Tibial nerve (tissue), 4 donors: ENCODE measurements around the gene TM4SF4. TPM values are rescaled to one million over a fixed set of nuclear protein-coding genes. Genes with fewer than 3 reads are reported as not detected.
A peak's percentile ranks its signal among the peaks of the same experiment; 100 is the strongest.

Experiments
- DNase-seq, 2 donors: peaks; one replicate each; pipeline ENCODE4 v3.0.0-alpha.2; 2019; ENCODE audit warnings: low spot score in 2 of 2
- H3K27ac ChIP-seq, 4 donors: fragments of 200-600 bp; sonication (generic) in 3 of 4; one replicate each; pipeline ENCODE4 v1.5.1; 2017 to 2019; ENCODE audit warnings: mild to moderate bottlenecking in 1 of 4
- H3K27me3 ChIP-seq, 2 donors: fragments of 200-600 bp; sonication (generic) in 1 of 2; one replicate each; pipeline versions ENCODE4 v1.5.1 to v1.6.0; 2017 to 2019
- H3K36me3 ChIP-seq, 3 donors: fragments of 200-600 bp; sonication (generic); one replicate each; pipeline ENCODE4 v1.5.1; 2018 to 2019
- H3K4me1 ChIP-seq, 4 donors: fragments of 200-600 bp; sonication (generic) in 3 of 4; one replicate each; pipeline ENCODE4 v1.5.1; 2017 to 2019
- H3K4me3 ChIP-seq, 4 donors: fragments of 200-600 bp; sonication (generic) in 3 of 4; one replicate each; pipeline ENCODE4 v1.5.1; 2017 to 2019; ENCODE audit warnings: mild to moderate bottlenecking in 1 of 4, moderate library complexity in 1 of 4
- H3K9me3 ChIP-seq, 4 donors: fragments of 200-600 bp; sonication (generic) in 3 of 4; one replicate each; pipeline ENCODE4 v1.5.1; 2017 to 2019
- EP300 ChIP-seq, 2 donors: sonication (generic); formaldehyde crosslinking; IDR thresholded peaks; one replicate each; pipeline ENCODE4 v1.6.1; 2017; ENCODE audit warnings: antibody characterized with exemption in 2 of 2, mild to moderate bottlenecking in 1 of 2
- POLR2A ChIP-seq, 2 donors: fragments of 450-650 bp; IDR thresholded peaks; one replicate each; pipeline ENCODE4 v1.6.1; 2017; ENCODE audit warnings: antibody characterized with exemption in 2 of 2, mild to moderate bottlenecking in 2 of 2, moderate library complexity in 2 of 2
- WGBS, 2 donors: methylation state at CpG; one replicate each; pipeline ENCODE4 v1.1.5; 2018; 5-methylcytosine and 5-hydroxymethylcytosine counted together
- total RNA-seq, 4 donors: library from RNA; depleted of rRNA; stranded (reverse); fragments of >200 nt; gene quantifications; one replicate each; pipeline ENCODE4 v1.1.0, GENCODE V29; 2016
- TF ChIP-seq, protein P1 (sequence below), 5 experiments: fragments of 200-600 bp in 3 of 5; fragments of 450-650 bp in 2 of 5; sonication (generic) in 3 of 5; IDR thresholded peaks; one replicate each; pipeline ENCODE4 v1.5.1; 2016 to 2019; ENCODE audit warnings: antibody characterized with exemption in 5 of 5, mild to moderate bottlenecking in 3 of 5, moderate library complexity in 2 of 5

Gene TM4SF4
- total RNA-seq, 4 donors from 2014 or later: not detected

DNA sequence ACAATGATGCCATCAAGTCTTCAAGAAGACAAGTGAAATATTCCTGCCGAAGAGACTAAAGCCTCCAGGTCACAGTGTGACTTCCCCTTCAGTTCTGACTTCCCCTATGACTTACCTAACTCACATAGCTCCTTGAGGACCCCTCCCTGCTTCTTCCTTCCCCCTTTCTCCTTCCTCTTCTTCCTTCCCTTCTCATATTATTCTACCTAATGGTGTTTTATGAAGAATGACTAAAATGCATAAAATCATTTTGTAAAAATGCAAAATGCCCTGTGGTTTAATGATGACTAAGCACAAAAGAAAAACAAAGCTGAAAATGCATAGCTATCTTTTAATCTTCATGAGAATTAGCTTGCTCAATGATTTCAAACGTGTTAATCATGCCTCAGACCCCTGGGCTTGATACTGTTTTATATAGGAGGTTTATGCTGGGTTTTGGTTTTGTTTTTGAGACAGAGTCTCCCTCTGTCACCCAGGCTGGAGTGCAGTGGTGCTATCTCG lies 26.1 kb upstream of the TM4SF4 start:
- DNase-seq: no peak
- H3K27ac ChIP-seq: peak overlapping the region in 1 of 4 donors; percentile 64
- WGBS, 2 donors: 44 to 48% methylated on average over 3 of the region's 3 CpGs

DNA sequence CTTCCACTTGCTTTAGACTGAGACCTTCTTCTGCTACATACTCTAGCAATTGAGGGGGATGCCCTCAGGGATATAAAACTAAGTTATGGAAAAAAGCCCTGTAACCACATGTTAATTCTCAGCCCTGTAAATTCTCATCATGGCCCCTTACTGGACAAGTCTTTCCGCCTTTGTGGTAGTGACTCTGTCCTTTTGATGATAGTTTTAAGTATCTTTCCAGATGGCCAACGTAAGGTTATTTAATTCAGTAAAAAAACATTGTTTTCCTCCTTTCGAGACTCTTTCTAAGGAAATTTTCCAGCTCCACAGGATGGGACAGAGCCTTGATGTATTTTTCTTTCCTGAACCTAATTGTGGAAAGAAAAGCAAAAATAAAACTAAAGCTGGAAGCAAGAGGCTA lies 25.3 kb upstream of the TM4SF4 start:
- Histone ChIP-seq H3K9me3 (peaks cover 0 to 13% (median 2%) of the 10 kb centered on the region in 4 donors), H3K27me3 (no peaks in the 10 kb centered on the region), H3K36me3 (no peaks in the 10 kb centered on the region), H3K27ac (peak overlapping the region in 1 of 4 donors; percentile 64), H3K4me3 (no peak overlapping the region), H3K4me1 (peaks cover 0 to 16% (median 0%) of the 10 kb centered on the region in 4 donors)
- no peak for DNase-seq
- TF ChIP-seq, protein P1, sequence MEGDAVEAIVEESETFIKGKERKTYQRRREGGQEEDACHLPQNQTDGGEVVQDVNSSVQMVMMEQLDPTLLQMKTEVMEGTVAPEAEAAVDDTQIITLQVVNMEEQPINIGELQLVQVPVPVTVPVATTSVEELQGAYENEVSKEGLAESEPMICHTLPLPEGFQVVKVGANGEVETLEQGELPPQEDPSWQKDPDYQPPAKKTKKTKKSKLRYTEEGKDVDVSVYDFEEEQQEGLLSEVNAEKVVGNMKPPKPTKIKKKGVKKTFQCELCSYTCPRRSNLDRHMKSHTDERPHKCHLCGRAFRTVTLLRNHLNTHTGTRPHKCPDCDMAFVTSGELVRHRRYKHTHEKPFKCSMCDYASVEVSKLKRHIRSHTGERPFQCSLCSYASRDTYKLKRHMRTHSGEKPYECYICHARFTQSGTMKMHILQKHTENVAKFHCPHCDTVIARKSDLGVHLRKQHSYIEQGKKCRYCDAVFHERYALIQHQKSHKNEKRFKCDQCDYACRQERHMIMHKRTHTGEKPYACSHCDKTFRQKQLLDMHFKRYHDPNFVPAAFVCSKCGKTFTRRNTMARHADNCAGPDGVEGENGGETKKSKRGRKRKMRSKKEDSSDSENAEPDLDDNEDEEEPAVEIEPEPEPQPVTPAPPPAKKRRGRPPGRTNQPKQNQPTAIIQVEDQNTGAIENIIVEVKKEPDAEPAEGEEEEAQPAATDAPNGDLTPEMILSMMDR (IDR thresholded peaks at IDR 0.05): no peak
- TF ChIP-seq EP300 (IDR thresholded peaks at IDR 0.05) (no peak), POLR2A (IDR thresholded peaks at IDR 0.05) (no peak)
- 40 to 49% methylated on average over 3 of the region's 3 CpGs for WGBS, 2 donors

More for the DNA sequence above, 26.1 kb upstream of the TM4SF4 start:
- H3K9me3 ChIP-seq: peaks cover 0 to 13% (median 2%) of the 10 kb centered on the region in 4 donors
- TF ChIP-seq POLR2A (IDR thresholded peaks at IDR 0.05): no peak
- peak in 1 of 2 donors; percentile 28 for TF ChIP-seq EP300 (IDR thresholded peaks at IDR 0.05)
- TF ChIP-seq, protein P1 (IDR thresholded peaks at IDR 0.05): no peak
- H3K36me3 ChIP-seq: no peaks in the 10 kb centered on the region
- peaks cover 0 to 16% (median 0%) of the 10 kb centered on the region in 4 donors for H3K4me1 ChIP-seq
- H3K27me3 ChIP-seq: no peaks in the 10 kb centered on the region
- no peak overlapping the region for H3K4me3 ChIP-seq

DNA sequence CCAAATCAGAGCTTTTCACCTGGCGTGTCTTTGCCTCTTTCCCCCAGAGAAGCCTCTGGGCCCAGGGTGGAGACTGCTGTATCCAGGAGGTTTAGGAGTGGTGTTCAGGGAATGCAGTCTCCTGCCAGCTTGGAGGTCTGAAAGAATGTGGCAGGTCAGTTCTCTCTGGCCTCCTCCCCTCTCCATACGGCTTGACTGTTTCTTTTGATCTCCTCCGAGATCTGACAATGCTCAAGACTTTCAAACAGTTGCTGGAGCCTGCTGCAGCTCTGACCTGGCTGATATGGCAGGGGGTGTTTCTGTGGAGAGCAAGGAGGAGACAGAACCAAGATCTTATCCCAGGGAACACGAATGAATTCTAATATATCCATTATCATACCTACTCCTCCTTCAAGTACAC lies 24.7 kb upstream of the TM4SF4 start:
- Histone ChIP-seq H3K9me3 (peaks cover 0 to 13% (median 2%) of the 10 kb centered on the region in 4 donors), H3K27ac (peak overlapping the region in 2 of 4 donors; percentile 41 to 64), H3K4me3 (no peak overlapping the region), H3K27me3 (no peaks in the 10 kb centered on the region), H3K36me3 (no peaks in the 10 kb centered on the region), H3K4me1 (peaks cover 0 to 16% (median 0%) of the 10 kb centered on the region in 4 donors)
- TF ChIP-seq, protein P1 (IDR thresholded peaks at IDR 0.05): no peak
- TF ChIP-seq EP300 (IDR thresholded peaks at IDR 0.05) (no peak), POLR2A (IDR thresholded peaks at IDR 0.05) (no peak)
- 45 to 61% methylated on average over 4 of the region's 4 CpGs for WGBS, 2 donors
- DNase-seq: no peak

DNA sequence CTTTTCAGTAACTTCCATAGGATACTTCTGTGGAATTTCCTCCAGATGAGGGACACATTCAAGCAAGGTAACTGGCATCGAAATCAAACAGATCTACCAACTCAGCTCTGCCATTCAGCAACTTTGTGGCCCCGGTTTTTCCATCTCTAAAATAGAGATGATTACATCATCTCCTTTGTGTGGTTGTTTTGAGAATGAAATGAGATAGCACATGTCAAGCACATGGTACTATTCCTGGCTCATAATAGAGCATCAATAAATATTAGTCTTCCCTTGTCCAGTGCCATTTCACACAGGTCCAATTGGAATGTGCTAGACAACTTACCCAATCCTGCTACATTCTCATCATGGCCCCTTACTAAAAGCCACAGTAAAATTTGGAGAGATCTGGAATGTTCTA lies 24.2 kb upstream of the TM4SF4 start:
- Histone ChIP-seq H3K9me3 (peaks cover 0 to 13% (median 2%) of the 10 kb centered on the region in 4 donors), H3K4me1 (peaks cover 0 to 16% (median 0%) of the 10 kb centered on the region in 4 donors), H3K27me3 (no peaks in the 10 kb centered on the region), H3K36me3 (no peaks in the 10 kb centered on the region), H3K27ac (peak overlapping the region in 2 of 4 donors; percentile 41 to 64), H3K4me3 (no peak overlapping the region)
- TF ChIP-seq EP300 (IDR thresholded peaks at IDR 0.05) (no peak), POLR2A (IDR thresholded peaks at IDR 0.05) (no peak)
- TF ChIP-seq, protein P1 (IDR thresholded peaks at IDR 0.05): no peak
- 56 to 58% methylated on average over 2 of the region's 2 CpGs for WGBS, 2 donors
- DNase-seq: no peak

DNA sequence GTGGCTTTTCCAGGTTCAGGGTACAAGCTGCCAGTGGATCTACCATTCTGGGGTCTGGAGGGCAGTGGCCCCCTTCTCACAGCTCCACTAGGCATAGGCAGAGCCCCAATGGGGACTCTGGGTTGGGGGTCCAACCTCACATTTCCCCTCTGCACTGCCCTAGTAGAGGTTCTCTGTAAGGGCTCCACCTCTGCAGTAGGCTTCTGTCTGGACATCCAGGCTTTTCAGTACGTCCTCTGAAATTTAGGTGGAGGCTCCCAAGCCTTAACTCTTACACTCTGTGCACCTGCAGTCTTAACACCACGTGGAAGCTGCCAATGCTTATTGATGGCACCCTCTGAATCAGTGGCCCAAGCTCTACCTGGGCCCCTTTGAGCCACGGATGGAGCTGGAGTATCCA lies 22.5 kb upstream of the TM4SF4 start:
- no peak for TF ChIP-seq EP300 (IDR thresholded peaks at IDR 0.05)
- no peak for TF ChIP-seq POLR2A (IDR thresholded peaks at IDR 0.05)
- TF ChIP-seq, protein P1 (IDR thresholded peaks at IDR 0.05): no peak
- no peak for DNase-seq
- Histone ChIP-seq H3K27me3 (no peaks in the 10 kb centered on the region), H3K4me3 (no peak overlapping the region), H3K27ac (no peak overlapping the region), H3K36me3 (no peaks in the 10 kb centered on the region), H3K4me1 (peaks cover 0 to 16% (median 0%) of the 10 kb centered on the region in 4 donors), H3K9me3 (peaks cover 0 to 13% (median 2%) of the 10 kb centered on the region in 4 donors)
- 68 to 84% methylated on average over 3 of the region's 3 CpGs for WGBS, 2 donors
